HCT116 (cell line): ENCODE results near the gene CDHR3. TPM values are rescaled to one million over a fixed set of nuclear protein-coding genes. Genes with fewer than 3 reads are reported as not detected.

Source experiments
- ATAC-seq: fragments of 200-7000 bp; cut with Tn5 transposase; 2 replicates; pipeline ENCODE4 v1.9.1; 2020; ENCODE audit warnings: mild to moderate bottlenecking, moderate library complexity
- BruUV-seq: library from RNA; stranded (reverse); fragments of 400-500 nt; replicated peaks from 2 replicates; lab custom pipeline; 2021; lab: Mats Ljungman, UMichigan
- CTCF ChIA-PET: fragments of 300-600 bp; sonication (Branson Sonifier 250); formaldehyde crosslinking; loops from one replicate; lab custom pipeline; 2021; ENCODE audit warnings: antibody characterized with exemption; lab: Charles Lee
- POLR2A ChIA-PET: fragments of 300-600, 350-600 bp; sonication (Branson Sonifier 250); formaldehyde crosslinking; loops from one replicate; lab custom pipeline; 2021; ENCODE audit warnings: antibody characterized with exemption; lab: Charles Lee
- RAD21 ChIA-PET, 2 experiments: fragments of 300-600 bp; sonication (Branson Sonifier 250); formaldehyde crosslinking; loops; one replicate each; lab custom pipeline; 2023; ENCODE audit warnings: low total read pairs in 2 of 2; ENCODE audit not compliant: uncharacterized antibody in 2 of 2, unreplicated experiment in 2 of 2, low non-redundant PET in 1 of 2; lab: Charles Lee
- DNase-seq: peaks from one replicate; pipeline ENCODE4 v3.0.0-alpha.2; 2010; ENCODE audit warnings: low read depth, low spot score
- H2AFZ ChIP-seq: fragments of 200-600 bp; shearing (Covaris generic), sonication (generic); 2 replicates; pipeline ENCODE4 v1.6.1; 2017; ENCODE audit warnings: low read depth, mixed run types, mixed read lengths, antibody characterized with exemption, low read length; ENCODE audit not compliant: poor library complexity, severe bottlenecking
- H3K27ac ChIP-seq: 2 replicates; pipeline ENCODE4 v1.5.1; 2012; ENCODE audit warnings: low read depth, low read length
- H3K27me3 ChIP-seq: fragments of 200-600 bp; sonication (generic); 2 replicates; pipeline ENCODE4 v1.6.1; 2016; ENCODE audit warnings: mixed run types, low read length, mixed read lengths; ENCODE audit not compliant: insufficient read depth
- H3K36me3 ChIP-seq, 2 experiments: fragments of 200-500 bp in 1 of 2; fragments of 200-600 bp in 1 of 2; sonication (Bioruptor generic) in 1 of 2; sonication (generic) in 1 of 2; 2 replicates each; pipeline versions ENCODE4 v1.5.1 to v1.6.1; 2014 to 2016; ENCODE audit warnings: low read length in 2 of 2, inconsistent platforms in 1 of 2, mixed read lengths in 1 of 2, mixed run types in 1 of 2; ENCODE audit not compliant: insufficient read depth in 2 of 2, control insufficient read depth in 1 of 2
- H3K4me1 ChIP-seq, 2 experiments: fragments of 200-600 bp in 1 of 2; sonication (generic) in 1 of 2; 2 replicates each; pipeline versions ENCODE4 v1.5.1 to v1.6.1; 2012 to 2017; ENCODE audit warnings: low read length in 2 of 2, inconsistent platforms in 1 of 2, mild to moderate bottlenecking in 1 of 2, mixed read lengths in 1 of 2, mixed run types in 1 of 2, moderate library complexity in 1 of 2; ENCODE audit not compliant: insufficient read depth in 2 of 2, control insufficient read depth in 1 of 2
- H3K4me2 ChIP-seq: fragments of 200-600 bp; sonication (generic); 2 replicates; pipeline ENCODE4 v1.6.1; 2017; ENCODE audit warnings: mixed run types, low read length, mixed read lengths
- H3K4me3 ChIP-seq, 2 experiments: fragments of 200-600 bp in 1 of 2; sonication (generic) in 1 of 2; replicated peaks in 1 of 2; 2 replicates each; pipeline ENCODE4 v1.5.1; 2011 to 2016; ENCODE audit warnings: low read length in 2 of 2, control low read depth in 1 of 2, low read depth in 1 of 2, mild to moderate bottlenecking in 1 of 2, mixed read lengths in 1 of 2, mixed run types in 1 of 2
- H3K79me2 ChIP-seq: fragments of 200-600 bp; sonication (generic); 2 replicates; pipeline ENCODE4 v1.6.1; 2017; ENCODE audit warnings: mild to moderate bottlenecking, mixed run types, low read length, moderate library complexity, mixed read lengths; ENCODE audit not compliant: insufficient read depth
- H3K9ac ChIP-seq: fragments of 200-600 bp; sonication (generic); 2 replicates; pipeline ENCODE4 v1.6.1; 2016; ENCODE audit warnings: low read length, mixed read lengths
- H3K9me2 ChIP-seq: fragments of 200-600 bp; sonication (generic), shearing (Covaris generic); 2 replicates; pipeline ENCODE4 v1.6.1; 2017; ENCODE audit warnings: mixed run types, mild to moderate bottlenecking, moderate library complexity; ENCODE audit not compliant: insufficient read depth
- H3K9me3 ChIP-seq, 2 experiments: fragments of 200-500 bp in 1 of 2; fragments of 200-600 bp in 1 of 2; sonication (Bioruptor generic) in 1 of 2; sonication (generic) in 1 of 2; 2 replicates each; pipeline ENCODE4 v1.6.1; 2014 to 2017; ENCODE audit warnings: low read length in 2 of 2, mixed read lengths in 2 of 2, inconsistent platforms in 1 of 2, low read depth in 1 of 2, mild to moderate bottlenecking in 1 of 2, mixed run types in 1 of 2, moderate library complexity in 1 of 2; ENCODE audit not compliant: control insufficient read depth in 1 of 2, insufficient read depth in 1 of 2
- H4K20me1 ChIP-seq: fragments of 200-600 bp; sonication (generic), shearing (Covaris generic); 2 replicates; pipeline ENCODE4 v1.6.1; 2017; ENCODE audit warnings: mixed run types, mild to moderate bottlenecking, moderate library complexity; ENCODE audit not compliant: insufficient read depth
- FOSL1 ChIP-seq: IDR thresholded peaks from 2 replicates; pipeline ENCODE4 v1.6.1; 2012; ENCODE audit warnings: low read depth
- REST ChIP-seq: IDR thresholded peaks from 2 replicates; pipeline ENCODE4 v1.6.1; 2012; ENCODE audit warnings: low read depth
- SP1 ChIP-seq: IDR thresholded peaks from 2 replicates; pipeline ENCODE4 v1.6.1; 2012; ENCODE audit warnings: low read depth
- SRF ChIP-seq: IDR thresholded peaks from 2 replicates; pipeline ENCODE4 v1.6.1; 2012; ENCODE audit warnings: low read depth
- ZFX ChIP-seq: fragments of 450-650 bp; IDR thresholded peaks from 2 replicates; pipeline ENCODE4 v1.6.1; 2017
- ZNF274 ChIP-seq: fragments of 200-500 bp; sonication (Bioruptor generic); IDR thresholded peaks from 2 replicates; pipeline ENCODE4 v1.6.1; 2014; ENCODE audit warnings: mild to moderate bottlenecking, low read depth, low read length, inconsistent platforms
- intact Hi-C: fragments of 100-400 bp; cut with micrococcal nuclease; formaldehyde crosslinking; loops from 2 replicates; pipeline ENCODE4 v1.10.0; 2022
- total RNA-seq: library from RNA; stranded (reverse); gene quantifications from one replicate; pipeline ENCODE4 v1.2.1, GENCODE V29; 2021; ENCODE audit not compliant: unreplicated experiment
- TF ChIP-seq, protein P1 (sequence below): IDR thresholded peaks from 2 replicates; pipeline ENCODE4 v1.6.1; 2012

CDHR3 gene
- total RNA-seq, 1 experiment from 2014 or later = 5.5 TPM

DNA sequence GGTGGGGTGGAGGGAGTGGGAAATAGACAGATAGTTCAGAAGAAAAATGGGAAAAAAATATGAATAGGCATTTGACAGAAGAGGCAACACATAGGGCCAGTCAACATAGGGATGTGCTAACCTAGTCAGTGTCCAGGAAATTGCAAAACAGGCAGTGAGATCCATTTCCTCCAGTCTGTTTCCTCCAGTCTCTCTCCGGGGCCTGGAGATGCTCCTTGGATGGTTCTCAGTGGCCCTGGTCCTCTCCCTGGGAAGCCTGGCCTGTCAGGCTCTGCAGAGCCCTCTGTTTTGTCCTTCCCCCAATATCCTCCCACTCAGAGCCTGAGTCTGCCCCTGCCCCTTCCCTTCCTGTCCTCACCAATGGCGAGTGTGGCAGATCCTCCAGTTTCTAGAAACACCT is 96.5 kb downstream of the CDHR3 start:
- ATAC-seq = no peak
- Histone ChIP-seq H4K20me1 (no peaks in the 10 kb centered on the region), H3K36me3 (no peaks in the 10 kb centered on the region), H3K9me3 (no peaks in the 10 kb centered on the region), H3K4me2 (no peak overlapping the region), H3K27me3 (no peaks in the 10 kb centered on the region), H2AFZ (no peak overlapping the region), H3K9ac (no peak overlapping the region), H3K9me2 (no peaks in the 10 kb centered on the region), H3K4me3 (no peak overlapping the region), H3K27ac (no peak overlapping the region), H3K79me2 (no peaks in the 10 kb centered on the region), H3K4me1 (peaks cover 2 to 28% of the 10 kb centered on the region in 2 experiments)
- ChIA-PET CTCF (interaction anchor here (1.1 kb wide), 1 partner anchor 16 kb away, joined by 3 read pairs; no protein-coding TSS in a partner anchor), POLR2A (no interaction called here), RAD21 (interaction anchor here in 1 of 2 experiments (1.8 kb wide), 1 partner anchor 94 kb away, joined by 6 read pairs; no protein-coding TSS in a partner anchor)
- BruUV-seq = no TSS peak
- intact Hi-C loops = no loop called here
- no peak for DNase-seq
- TF ChIP-seq SP1 (no peak), ZNF274 (no peak), FOSL1 (no peak), ZFX (no peak), REST (no peak), SRF (no peak)
- TF ChIP-seq, protein P1, sequence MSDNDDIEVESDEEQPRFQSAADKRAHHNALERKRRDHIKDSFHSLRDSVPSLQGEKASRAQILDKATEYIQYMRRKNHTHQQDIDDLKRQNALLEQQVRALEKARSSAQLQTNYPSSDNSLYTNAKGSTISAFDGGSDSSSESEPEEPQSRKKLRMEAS = no peak
